ENCODE data around the gene NFIL3.
A peak's percentile ranks its signal among the peaks of the same experiment; 100 is the strongest.

The NFIL3 gene

GRCh38 chr9:91421971-91422757, 1.5 kb downstream of the NFIL3 start:
- peak; percentile 78 for DNase-seq (ENCODE audit: low spot score)

GRCh38 chr9:91421128-91421765, 2.4 kb downstream of the NFIL3 start:
- no peak for DNase-seq (ENCODE audit: low spot score)

GRCh38 chr9:91420501-91421127, 3.0 kb downstream of the NFIL3 start:
- DNase-seq (ENCODE audit: low spot score) = no peak

- DNase-seq (ENCODE audit: low spot score) = no peak
These were observed 4.1 kb downstream of the NFIL3 start for GRCh38 chr9:91419222-91420191.

GRCh38 chr9:91418215-91418610, 5.4 kb downstream of the NFIL3 start:
- no peak for DNase-seq (ENCODE audit: low spot score)

- no peak for DNase-seq (ENCODE audit: low spot score)
These were observed 5.9 kb downstream of the NFIL3 start for GRCh38 chr9:91417602-91418214.

- no peak for DNase-seq (ENCODE audit: low spot score)
These were observed 7.4 kb downstream of the NFIL3 start for GRCh38 chr9:91416096-91416712.

GRCh38 chr9:91415290-91415689, 8.3 kb downstream of the NFIL3 start:
- no peak for DNase-seq (ENCODE audit: low spot score)

- no peak for DNase-seq (ENCODE audit: low spot score)
These were observed 10.7 kb downstream of the NFIL3 start for GRCh38 chr9:91412941-91413340.

GRCh38 chr9:91411096-91411771, 12.4 kb downstream of the NFIL3 start:
- no peak for DNase-seq (ENCODE audit: low spot score)

GRCh38 chr9:91410161-91410560, 13.5 kb downstream of the NFIL3 start:
- DNase-seq (ENCODE audit: low spot score) = no peak

GRCh38 chr9:91408475-91408874, 15.2 kb downstream of the NFIL3 start:
- DNase-seq (ENCODE audit: low spot score) = no peak

- no peak for DNase-seq (ENCODE audit: low spot score)
These were observed 15.9 kb downstream of the NFIL3 start for GRCh38 chr9:91407580-91408318.

GRCh38 chr9:91405343-91406077, 18.1 kb downstream of the NFIL3 start:
- DNase-seq (ENCODE audit: low spot score) = no peak

GRCh38 chr9:91403665-91404543, 19.7 kb downstream of the NFIL3 start:
- DNase-seq (ENCODE audit: low spot score) = no peak

- DNase-seq (ENCODE audit: low spot score) = no peak
These were observed 24.7 kb downstream of the NFIL3 start for GRCh38 chr9:91398926-91399325.

GRCh38 chr9:91395553-91396471, 27.8 kb downstream of the NFIL3 start:
- no peak for DNase-seq (ENCODE audit: low spot score)

Measured in putamen (tissue), 1 donor.